CD8-positive, alpha-beta memory T cell (primary cell): ENCODE measurements around the gene CHST8. TPM values are rescaled to one million over a fixed set of nuclear protein-coding genes. Genes with fewer than 3 reads are reported as not detected.
"Not testable (repeated sequence)": the region's sequence is repeated elsewhere in the genome, so short reads cannot be mapped to it uniquely, and the experiment has no call there.

Experiments
- CTCF ChIA-PET: fragments of 350-600 bp; sonication (Branson Sonifier 250); formaldehyde crosslinking; loops from one replicate; lab custom pipeline; 2021; ENCODE audit warnings: antibody characterized with exemption; lab: Charles Lee
- POLR2A ChIA-PET: fragments of 350-600 bp; sonication (Branson Sonifier 250); formaldehyde crosslinking; loops from one replicate; lab custom pipeline; 2021; ENCODE audit warnings: antibody characterized with exemption; lab: Charles Lee
- DNase-seq, 5 donors: peaks; one replicate each; pipeline versions ENCODE4 v3.0.0 to v3.0.0-alpha.2; 2020 to 2022; ENCODE audit warnings: mixed read lengths in 1 of 5
- H3K27ac ChIP-seq: one replicate; pipeline ENCODE4 v1.7.0; 2013; ENCODE audit warnings: low read depth, mild to moderate bottlenecking, low read length, moderate library complexity
- H3K27me3 ChIP-seq: 2 replicates; pipeline ENCODE4 v1.7.0; 2013; ENCODE audit warnings: low read length, mild to moderate bottlenecking; ENCODE audit not compliant: insufficient read depth, poor library complexity, severe bottlenecking
- H3K36me3 ChIP-seq: 2 replicates; pipeline ENCODE4 v1.7.0; 2013; ENCODE audit warnings: mild to moderate bottlenecking, low read length, moderate library complexity; ENCODE audit not compliant: insufficient read depth
- H3K4me1 ChIP-seq: 2 replicates; pipeline ENCODE4 v1.7.0; 2013; ENCODE audit warnings: mild to moderate bottlenecking, low read length, moderate library complexity; ENCODE audit not compliant: insufficient read depth
- H3K4me3 ChIP-seq: 2 replicates; pipeline ENCODE4 v1.7.0; 2013; ENCODE audit warnings: mild to moderate bottlenecking, low read length
- H3K9me3 ChIP-seq: 2 replicates; pipeline ENCODE4 v1.7.0; 2013; ENCODE audit warnings: mild to moderate bottlenecking, low read length
- H3K27ac Mint-ChIP-seq, 8 donors: one replicate each; pipeline ENCODE4 v1.8.0; 2020 to 2021; ENCODE audit warnings: mixed read lengths in 8 of 8, mild to moderate bottlenecking in 6 of 8, inconsistent platforms in 3 of 8, moderate library complexity in 3 of 8
- H3K27me3 Mint-ChIP-seq, 2 donors: one replicate each; pipeline ENCODE4 v1.8.0; 2020 to 2021; ENCODE audit warnings: mixed read lengths in 2 of 2, mild to moderate bottlenecking in 1 of 2, moderate library complexity in 1 of 2
- H3K36me3 Mint-ChIP-seq, 3 donors: one replicate each; pipeline ENCODE4 v1.8.0; 2020 to 2021; ENCODE audit warnings: mixed read lengths in 3 of 3, inconsistent platforms in 1 of 3, mild to moderate bottlenecking in 1 of 3
- H3K4me1 Mint-ChIP-seq, 3 donors: one replicate each; pipeline ENCODE4 v1.8.0; 2020 to 2021; ENCODE audit warnings: mixed read lengths in 3 of 3, inconsistent platforms in 1 of 3, mild to moderate bottlenecking in 1 of 3
- H3K4me3 Mint-ChIP-seq, 7 donors: one replicate each; pipeline ENCODE4 v1.8.0; 2020 to 2021; ENCODE audit warnings: mixed read lengths in 7 of 7, mild to moderate bottlenecking in 6 of 7, moderate library complexity in 4 of 7, inconsistent platforms in 2 of 7
- H3K9me3 Mint-ChIP-seq, 5 donors: one replicate each; pipeline ENCODE4 v1.8.0; 2020 to 2022; ENCODE audit warnings: mixed read lengths in 5 of 5, mild to moderate bottlenecking in 3 of 5, moderate library complexity in 2 of 5, inconsistent platforms in 1 of 5
- polyA plus RNA-seq: library from polyadenylated mRNA; unstranded; fragments of 300-500 nt; fragmentation: Illumina TruSeq; gene quantifications from one replicate; pipeline ENCODE4 v1.2.3, GENCODE V29; 2021
- total RNA-seq, 2 experiments: library from RNA; stranded (reverse); gene quantifications; one replicate each; pipeline ENCODE4 v1.2.3, GENCODE V29; 2021

Gene CHST8
- total and polyA plus RNA-seq, 3 experiments from 2014 or later: not detected

- no peaks in the 10 kb centered on the region for H3K36me3 ChIP-seq
- H3K9me3 ChIP-seq: no peaks in the 10 kb centered on the region
- DNase-seq: no peak
- no peaks in the 10 kb centered on the region for H3K4me1 ChIP-seq
- H3K4me3 Mint-ChIP-seq: no peak overlapping the region
- H3K36me3 Mint-ChIP-seq: no peaks in the 10 kb centered on the region
- no peaks in the 10 kb centered on the region for H3K27me3 ChIP-seq
- no peak overlapping the region for H3K4me3 ChIP-seq
- no peaks in the 10 kb centered on the region for H3K4me1 Mint-ChIP-seq
- H3K27ac Mint-ChIP-seq: no peak overlapping the region
- no peak overlapping the region for H3K27ac ChIP-seq
- ChIA-PET POLR2A (no interaction called here), CTCF (no interaction called here)
- H3K9me3 Mint-ChIP-seq: peaks cover 0 to 11% (median 2%) of the 10 kb centered on the region in 5 donors
- peaks cover 11 to 37% of the 10 kb centered on the region in 2 donors for H3K27me3 Mint-ChIP-seq
Observed at GRCh38 chr19:33654840-33655508, 33.2 kb downstream of the CHST8 start.

GRCh38 chr19:33659835-33660234 is 38.1 kb downstream of the CHST8 start:
- ChIA-PET POLR2A (no interaction called here), CTCF (no interaction called here)
- Mint-ChIP-seq H3K27ac (no peak overlapping the region), H3K9me3 (no peaks in the 10 kb centered on the region), H3K4me3 (no peak overlapping the region), H3K36me3 (no peaks in the 10 kb centered on the region), H3K27me3 (peaks cover 13 to 46% of the 10 kb centered on the region in 2 donors), H3K4me1 (no peaks in the 10 kb centered on the region)
- Histone ChIP-seq H3K9me3 (no peaks in the 10 kb centered on the region), H3K36me3 (no peaks in the 10 kb centered on the region), H3K4me1 (no peaks in the 10 kb centered on the region), H3K27ac (no peak overlapping the region), H3K4me3 (no peak overlapping the region), H3K27me3 (no peaks in the 10 kb centered on the region)
- no peak for DNase-seq

GRCh38 chr19:33660410-33661124 is 38.8 kb downstream of the CHST8 start:
- Mint-ChIP-seq H3K4me3 (no peak overlapping the region), H3K36me3 (no peaks in the 10 kb centered on the region), H3K27ac (no peak overlapping the region), H3K9me3 (no peaks in the 10 kb centered on the region), H3K4me1 (no peaks in the 10 kb centered on the region), H3K27me3 (peaks cover 13 to 44% of the 10 kb centered on the region in 2 donors)
- H3K9me3 ChIP-seq: no peaks in the 10 kb centered on the region
- no peak overlapping the region for H3K4me3 ChIP-seq
- no peaks in the 10 kb centered on the region for H3K27me3 ChIP-seq
- CTCF ChIA-PET: no interaction called here
- H3K4me1 ChIP-seq: no peaks in the 10 kb centered on the region
- no peak overlapping the region for H3K27ac ChIP-seq
- DNase-seq: no peak
- POLR2A ChIA-PET: no interaction called here
- H3K36me3 ChIP-seq: no peaks in the 10 kb centered on the region

- Mint-ChIP-seq H3K4me1 (no peaks in the 10 kb centered on the region), H3K36me3 (no peaks in the 10 kb centered on the region), H3K27ac (no peak overlapping the region), H3K4me3 (no peak overlapping the region), H3K27me3 (peaks cover 18 to 40% of the 10 kb centered on the region in 2 donors), H3K9me3 (no peaks in the 10 kb centered on the region)
- Histone ChIP-seq H3K4me1 (no peaks in the 10 kb centered on the region), H3K4me3 (no peak overlapping the region), H3K27me3 (no peaks in the 10 kb centered on the region), H3K9me3 (no peaks in the 10 kb centered on the region), H3K27ac (no peak overlapping the region), H3K36me3 (no peaks in the 10 kb centered on the region)
- POLR2A ChIA-PET: no interaction called here
- no peak for DNase-seq
- CTCF ChIA-PET: no interaction called here
Observed at GRCh38 chr19:33661336-33661735, 39.6 kb downstream of the CHST8 start.

GRCh38 chr19:33662391-33663092 is 40.8 kb downstream of the CHST8 start:
- peaks cover 13 to 36% of the 10 kb centered on the region in 2 donors for H3K27me3 Mint-ChIP-seq
- POLR2A ChIA-PET: no interaction called here
- H3K9me3 Mint-ChIP-seq: no peaks in the 10 kb centered on the region
- Histone ChIP-seq H3K4me3 (no peak overlapping the region), H3K4me1 (no peaks in the 10 kb centered on the region), H3K36me3 (no peaks in the 10 kb centered on the region), H3K27ac (no peak overlapping the region), H3K27me3 (no peaks in the 10 kb centered on the region), H3K9me3 (no peaks in the 10 kb centered on the region)
- no peak overlapping the region for H3K27ac Mint-ChIP-seq
- no peaks in the 10 kb centered on the region for H3K4me1 Mint-ChIP-seq
- no peaks in the 10 kb centered on the region for H3K36me3 Mint-ChIP-seq
- CTCF ChIA-PET: no interaction called here
- DNase-seq: no peak
- H3K4me3 Mint-ChIP-seq: no peak overlapping the region

GRCh38 chr19:33663316-33663715 is 41.6 kb downstream of the CHST8 start:
- H3K9me3 ChIP-seq, POLR2A ChIA-PET, H3K9me3 Mint-ChIP-seq, CTCF ChIA-PET, H3K4me3 ChIP-seq, H3K27ac ChIP-seq, H3K4me1 ChIP-seq, H3K27me3 ChIP-seq, H3K4me1 Mint-ChIP-seq, DNase-seq, H3K27ac Mint-ChIP-seq, H3K36me3 ChIP-seq, H3K4me3 Mint-ChIP-seq, H3K36me3 Mint-ChIP-seq: not testable (repeated sequence)
- H3K27me3 Mint-ChIP-seq: peaks cover 13 to 33% of the 10 kb centered on the region in 2 donors

GRCh38 chr19:33664744-33665143 is 43.0 kb downstream of the CHST8 start:
- POLR2A ChIA-PET: no interaction called here

More at GRCh38 chr19:33664744-33665143, 43.0 kb downstream of the CHST8 start:
- Histone ChIP-seq H3K27me3 (no peaks in the 10 kb centered on the region), H3K9me3 (no peaks in the 10 kb centered on the region), H3K4me3 (no peak overlapping the region), H3K27ac (no peak overlapping the region), H3K36me3 (no peaks in the 10 kb centered on the region), H3K4me1 (no peaks in the 10 kb centered on the region)
- H3K27me3 Mint-ChIP-seq: peaks cover 13 to 28% of the 10 kb centered on the region in 2 donors
- H3K27ac Mint-ChIP-seq: no peak overlapping the region
- H3K4me1 Mint-ChIP-seq: no peaks in the 10 kb centered on the region
- H3K4me3 Mint-ChIP-seq: no peak overlapping the region
- H3K9me3 Mint-ChIP-seq: peaks cover 0 to 4% (median 0%) of the 10 kb centered on the region in 5 donors
- DNase-seq: no peak
- no peaks in the 10 kb centered on the region for H3K36me3 Mint-ChIP-seq
- CTCF ChIA-PET: no interaction called here
